LNCaP clone FGC (cell line): ENCODE measurements around the gene TAOK1.

Experiments used
- DNase-seq: peaks from one replicate; pipeline ENCODE4 v3.0.0-alpha.2; 2011; ENCODE audit warnings: low read depth
- H3K4me3 ChIP-seq: 2 replicates; pipeline ENCODE4 v1.5.1; 2011; ENCODE audit warnings: mild to moderate bottlenecking, low read depth, low read length, control low read depth
- CTCF ChIP-seq: IDR thresholded peaks from 2 replicates; pipeline ENCODE4 v1.5.1; 2012; ENCODE audit warnings: mild to moderate bottlenecking; ENCODE audit not compliant: control insufficient read depth, insufficient read depth; ENCODE audit errors: extremely low read depth

TAOK1 gene

DNA sequence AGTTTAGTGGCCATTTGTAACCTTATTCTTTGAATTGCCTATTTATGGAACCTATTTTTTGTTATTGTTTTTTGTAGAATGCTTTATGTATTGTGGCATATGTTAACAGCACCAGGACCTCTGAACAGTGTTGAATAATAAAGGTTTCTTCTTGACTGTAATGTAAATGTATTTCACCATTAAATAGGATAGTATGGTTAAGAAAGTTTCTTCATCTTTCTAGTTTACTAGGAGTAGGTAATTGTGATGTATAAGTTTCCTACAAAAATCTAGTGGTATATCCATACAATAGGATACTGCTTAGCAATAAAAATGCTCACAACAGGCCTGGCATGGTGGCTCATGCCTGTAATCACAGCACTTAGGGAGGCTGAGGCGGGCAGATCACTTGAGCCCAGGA, 52.3 kb downstream of the TAOK1 start:
- no peak overlapping the region for H3K4me3 ChIP-seq
- TF ChIP-seq CTCF, result no peak
- no peak for DNase-seq

DNA sequence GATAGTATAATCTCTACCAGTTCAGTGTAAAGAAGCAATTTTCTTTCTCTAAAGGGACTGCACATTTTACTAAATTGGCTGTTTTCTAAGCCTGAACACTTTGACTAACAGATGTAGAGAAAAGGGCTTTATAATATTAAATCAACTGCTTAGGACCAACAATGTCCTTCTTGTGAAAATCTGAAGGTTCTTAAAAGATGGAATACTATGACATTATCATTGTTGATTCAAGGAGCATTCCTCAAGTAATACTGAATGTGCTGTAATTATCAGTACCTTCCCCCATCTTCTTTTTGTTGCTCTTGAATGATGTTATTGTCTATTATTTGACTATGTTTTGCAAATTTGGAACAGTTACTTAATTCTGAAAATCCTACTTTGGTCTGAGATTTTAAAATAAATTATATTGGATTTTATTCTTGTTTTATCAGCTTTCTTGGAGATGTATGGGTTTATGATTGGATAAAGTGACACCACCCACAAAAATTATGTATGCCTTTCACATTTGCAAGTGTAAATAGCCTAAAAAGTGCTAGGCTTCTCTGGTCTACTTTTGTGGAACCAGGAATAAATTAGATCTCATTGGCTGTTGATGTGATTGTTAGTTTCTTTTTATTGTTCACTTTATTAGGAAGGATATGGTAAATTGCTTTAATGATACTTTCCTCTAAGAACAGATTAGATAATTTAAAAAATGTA, 53.0 kb downstream of the TAOK1 start:
- H3K4me3 ChIP-seq, result no peak overlapping the region
- no peak for DNase-seq
- no peak for TF ChIP-seq CTCF

DNA sequence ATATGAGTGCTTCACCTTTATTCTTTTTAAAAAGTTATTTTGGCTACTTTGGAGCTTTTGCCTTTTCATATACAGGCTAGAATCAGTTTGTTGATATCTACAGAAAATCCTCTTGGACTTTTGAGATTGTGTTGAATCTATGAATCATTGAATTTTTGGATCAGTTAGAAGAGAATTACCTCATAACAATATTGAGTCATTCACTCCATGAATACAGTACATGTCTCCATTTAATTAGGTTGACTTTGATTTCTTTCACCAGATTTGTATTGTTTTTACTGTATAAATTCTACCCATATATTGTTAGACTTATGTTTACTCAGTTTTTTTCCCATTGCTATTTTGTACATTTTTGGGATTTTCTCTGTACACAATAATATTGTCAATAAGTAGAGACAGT, 54.4 kb downstream of the TAOK1 start:
- no peak for DNase-seq
- no peak for TF ChIP-seq CTCF
- H3K4me3 ChIP-seq, result no peak overlapping the region

DNA sequence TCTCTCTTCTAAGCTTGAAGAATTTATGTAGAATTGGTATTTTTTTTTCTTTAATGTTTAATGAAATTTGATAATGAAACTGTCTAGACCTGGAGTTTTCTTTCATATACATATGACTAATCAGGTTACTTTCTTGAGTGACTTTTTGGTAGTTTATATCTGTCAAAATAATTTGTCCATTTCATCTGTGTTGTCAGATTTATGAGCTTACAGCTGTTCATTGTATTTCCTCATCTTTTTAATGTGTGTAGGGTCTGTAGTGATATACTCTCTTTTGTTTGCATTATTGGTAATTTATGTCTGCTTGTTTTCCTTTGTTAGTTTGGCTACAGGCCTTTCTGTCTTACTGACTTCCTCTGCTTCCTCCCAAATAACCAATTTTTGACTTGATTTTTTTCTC, 55.7 kb downstream of the TAOK1 start:
- no peak for TF ChIP-seq CTCF
- no peak overlapping the region for H3K4me3 ChIP-seq
- no peak for DNase-seq

DNA sequence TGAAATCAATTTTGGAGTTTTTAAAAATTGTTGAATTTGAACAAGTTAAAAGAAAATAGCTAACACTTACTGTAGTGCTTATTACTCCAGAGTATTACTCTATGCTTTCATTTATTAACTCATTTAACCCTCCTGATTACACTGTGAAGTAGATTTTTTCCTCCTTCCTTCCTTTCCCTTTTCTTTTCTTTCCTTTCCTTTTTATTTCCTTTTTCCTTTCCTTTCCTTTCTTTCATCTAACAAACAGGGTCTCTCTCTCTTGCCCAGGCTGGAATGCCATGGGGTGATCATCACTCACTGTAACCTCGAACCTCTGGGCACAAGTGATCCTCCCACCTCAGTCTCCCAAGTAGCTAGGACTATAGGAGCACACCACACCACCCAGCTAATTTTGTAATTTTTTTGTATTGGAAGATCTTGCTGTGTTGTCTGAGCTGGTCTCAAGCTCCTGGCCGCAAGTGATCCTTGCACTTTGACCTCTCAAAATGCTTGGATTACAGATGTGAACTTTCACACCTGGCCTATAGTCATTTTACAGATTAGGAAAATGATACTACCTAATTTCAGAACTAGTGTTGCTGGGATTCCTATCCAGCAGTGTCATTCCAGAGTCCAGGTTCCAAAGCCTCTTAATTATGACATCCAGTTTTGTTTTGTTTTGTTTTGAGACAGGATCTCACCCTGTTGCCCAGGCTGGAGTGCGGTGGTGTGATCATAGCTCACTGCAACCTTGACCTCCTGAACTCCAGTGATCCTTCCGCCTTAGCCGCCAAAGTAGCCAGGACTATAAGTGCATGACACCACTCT, 59.9 kb downstream of the TAOK1 start:
- no peak for TF ChIP-seq CTCF
- no peak for DNase-seq
- no peak overlapping the region for H3K4me3 ChIP-seq

- no peak for TF ChIP-seq CTCF
- DNase-seq, result no peak
- no peak overlapping the region for H3K4me3 ChIP-seq
These were observed 61.1 kb downstream of the TAOK1 start for GRCh38 chr17:29451121-29451742.

DNA sequence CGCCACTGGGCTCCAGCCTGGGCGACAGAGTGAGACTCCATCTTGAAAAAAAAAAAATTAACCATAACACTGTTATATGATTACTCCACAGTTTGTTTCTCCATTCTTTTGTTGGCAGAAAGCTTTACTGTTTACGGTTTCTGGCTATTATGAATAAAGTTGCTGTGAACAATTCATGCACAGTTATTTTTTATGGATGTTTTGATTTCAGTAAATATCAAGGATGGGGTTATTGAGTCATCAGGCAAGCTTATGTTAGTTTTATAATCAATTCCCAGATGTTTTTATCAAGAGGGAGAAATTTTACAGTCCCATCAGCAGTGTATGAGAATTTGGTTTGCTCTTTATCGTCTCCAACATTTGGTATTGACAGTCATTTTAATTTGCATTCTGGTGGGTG, 67.9 kb downstream of the TAOK1 start:
- no peak for TF ChIP-seq CTCF
- no peak overlapping the region for H3K4me3 ChIP-seq

More for the DNA sequence above, 67.9 kb downstream of the TAOK1 start:
- DNase-seq, result no peak
